Suprapubic skin (tissue), 4 donors: ENCODE measurements around the gene CCDC158.

ENCODE experiments used
- EP300 ChIP-seq: sonication (generic); formaldehyde crosslinking; IDR thresholded peaks from one replicate; pipeline ENCODE4 v1.6.1; 2017; ENCODE audit warnings: antibody characterized with exemption
- POLR2A ChIP-seq, 2 donors: fragments of 450-650 bp; IDR thresholded peaks; one replicate each; pipeline ENCODE4 v1.6.1; 2017; ENCODE audit warnings: antibody characterized with exemption in 2 of 2, mild to moderate bottlenecking in 2 of 2, moderate library complexity in 2 of 2
- POLR2AphosphoS5 ChIP-seq, 3 donors: sonication (generic); formaldehyde crosslinking; IDR thresholded peaks; one replicate each; pipeline ENCODE4 v1.6.1; 2017; ENCODE audit warnings: antibody characterized with exemption in 3 of 3
- TF ChIP-seq, protein P1 (sequence below), 2 donors: fragments of 200-600 bp in 1 of 2; fragments of 450-650 bp in 1 of 2; sonication (generic) in 1 of 2; IDR thresholded peaks; one replicate each; pipeline ENCODE4 v1.5.1; 2016 to 2019; ENCODE audit warnings: antibody characterized with exemption in 2 of 2, mild to moderate bottlenecking in 1 of 2, moderate library complexity in 1 of 2

DNA sequence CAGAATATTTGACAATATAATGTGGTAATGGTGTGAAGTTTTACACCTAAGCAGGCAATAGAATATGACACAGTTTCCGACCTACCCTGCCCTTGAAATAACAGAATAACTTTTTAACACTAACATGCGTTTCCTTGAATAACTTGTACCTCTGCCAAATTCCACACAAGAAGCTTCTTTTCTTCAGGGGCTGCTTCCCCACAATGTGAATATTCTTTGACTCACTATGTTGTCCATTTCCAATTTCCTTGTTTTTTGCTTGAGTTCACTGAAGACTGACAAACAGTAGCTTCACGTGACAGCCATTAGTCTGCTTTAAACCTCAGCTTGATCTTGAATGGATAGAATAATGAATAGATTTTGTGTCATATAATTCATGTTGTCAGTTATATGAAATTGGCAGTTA lies 28.4 kb upstream of the CCDC158 start:
- TF ChIP-seq EP300 (no peak), POLR2AphosphoS5 (IDR thresholded peaks at IDR 0.05) (no peak), POLR2A (IDR thresholded peaks at IDR 0.05) (no peak)
- TF ChIP-seq, protein P1, sequence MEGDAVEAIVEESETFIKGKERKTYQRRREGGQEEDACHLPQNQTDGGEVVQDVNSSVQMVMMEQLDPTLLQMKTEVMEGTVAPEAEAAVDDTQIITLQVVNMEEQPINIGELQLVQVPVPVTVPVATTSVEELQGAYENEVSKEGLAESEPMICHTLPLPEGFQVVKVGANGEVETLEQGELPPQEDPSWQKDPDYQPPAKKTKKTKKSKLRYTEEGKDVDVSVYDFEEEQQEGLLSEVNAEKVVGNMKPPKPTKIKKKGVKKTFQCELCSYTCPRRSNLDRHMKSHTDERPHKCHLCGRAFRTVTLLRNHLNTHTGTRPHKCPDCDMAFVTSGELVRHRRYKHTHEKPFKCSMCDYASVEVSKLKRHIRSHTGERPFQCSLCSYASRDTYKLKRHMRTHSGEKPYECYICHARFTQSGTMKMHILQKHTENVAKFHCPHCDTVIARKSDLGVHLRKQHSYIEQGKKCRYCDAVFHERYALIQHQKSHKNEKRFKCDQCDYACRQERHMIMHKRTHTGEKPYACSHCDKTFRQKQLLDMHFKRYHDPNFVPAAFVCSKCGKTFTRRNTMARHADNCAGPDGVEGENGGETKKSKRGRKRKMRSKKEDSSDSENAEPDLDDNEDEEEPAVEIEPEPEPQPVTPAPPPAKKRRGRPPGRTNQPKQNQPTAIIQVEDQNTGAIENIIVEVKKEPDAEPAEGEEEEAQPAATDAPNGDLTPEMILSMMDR (IDR thresholded peaks at IDR 0.05): no peak
